HG03175 (cell line): ENCODE results near the gene ANKRD45.
"Not testable (repeated sequence)": the region's sequence is repeated elsewhere in the genome, so short reads cannot be mapped to it uniquely, and the experiment has no call there.

Source experiments
- ATAC-seq: cut with Tn5 transposase; IDR thresholded peaks from one replicate; pipeline ENCODE4 v1.9.1; 2021; ENCODE audit warnings: mild to moderate bottlenecking, moderate library complexity; ENCODE audit not compliant: unreplicated experiment

ANKRD45 gene

DNA sequence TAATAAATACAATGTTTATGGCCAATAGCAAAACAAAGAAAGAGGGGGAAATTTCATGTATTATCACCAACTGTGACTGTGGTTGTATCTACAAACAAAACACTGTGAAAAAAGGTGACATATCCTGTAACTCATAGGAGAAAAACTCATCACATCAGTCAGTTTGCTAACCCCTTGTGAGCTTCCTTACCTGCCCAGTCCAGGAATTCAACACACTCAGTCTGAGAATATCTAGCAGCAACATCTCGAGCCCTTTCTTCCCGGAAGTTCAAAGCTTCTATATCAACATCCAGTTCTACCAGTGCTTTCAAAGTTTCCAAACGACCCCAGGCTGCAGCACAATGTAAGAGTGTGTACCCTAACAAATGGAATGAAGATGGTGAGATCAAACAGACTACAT, 23.0 kb downstream of the ANKRD45 start:
- no peak for ATAC-seq

DNA sequence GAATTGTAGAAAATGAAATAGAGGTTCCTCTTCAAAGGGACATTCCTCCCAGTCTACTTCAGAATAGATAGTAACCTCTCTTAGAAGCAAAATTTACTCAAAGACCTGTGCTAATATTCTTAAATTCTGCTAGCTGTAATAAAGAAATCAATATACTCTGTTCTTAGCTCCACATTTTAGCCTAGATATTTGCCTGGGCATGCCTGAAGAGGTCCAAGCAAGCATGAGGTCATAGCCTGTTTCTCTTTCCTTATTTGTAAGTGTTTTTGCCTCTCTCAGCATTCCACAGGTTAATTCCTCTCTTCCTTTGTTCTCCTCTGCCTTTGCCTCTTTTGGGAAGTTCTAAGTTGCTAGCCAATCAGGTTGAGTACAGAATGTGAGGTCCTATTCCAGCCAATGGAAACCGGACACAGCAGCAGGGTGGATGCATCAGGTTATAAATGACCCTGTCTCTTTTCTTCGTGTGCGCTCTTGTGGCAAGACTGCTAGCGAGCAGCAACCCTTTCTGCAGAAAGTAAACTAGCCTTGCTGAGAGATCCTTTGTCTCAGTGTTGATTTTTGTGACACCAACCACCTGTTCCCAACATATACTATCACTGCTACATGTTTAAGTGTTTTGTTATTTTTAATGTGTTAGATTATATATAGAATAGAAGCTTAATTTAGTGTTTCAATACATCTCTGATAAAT, 27.1 kb downstream of the ANKRD45 start:
- not testable (repeated sequence) for ATAC-seq

GRCh38 chr1:173639102-173639501, 30.5 kb downstream of the ANKRD45 start:
- no peak for ATAC-seq

DNA sequence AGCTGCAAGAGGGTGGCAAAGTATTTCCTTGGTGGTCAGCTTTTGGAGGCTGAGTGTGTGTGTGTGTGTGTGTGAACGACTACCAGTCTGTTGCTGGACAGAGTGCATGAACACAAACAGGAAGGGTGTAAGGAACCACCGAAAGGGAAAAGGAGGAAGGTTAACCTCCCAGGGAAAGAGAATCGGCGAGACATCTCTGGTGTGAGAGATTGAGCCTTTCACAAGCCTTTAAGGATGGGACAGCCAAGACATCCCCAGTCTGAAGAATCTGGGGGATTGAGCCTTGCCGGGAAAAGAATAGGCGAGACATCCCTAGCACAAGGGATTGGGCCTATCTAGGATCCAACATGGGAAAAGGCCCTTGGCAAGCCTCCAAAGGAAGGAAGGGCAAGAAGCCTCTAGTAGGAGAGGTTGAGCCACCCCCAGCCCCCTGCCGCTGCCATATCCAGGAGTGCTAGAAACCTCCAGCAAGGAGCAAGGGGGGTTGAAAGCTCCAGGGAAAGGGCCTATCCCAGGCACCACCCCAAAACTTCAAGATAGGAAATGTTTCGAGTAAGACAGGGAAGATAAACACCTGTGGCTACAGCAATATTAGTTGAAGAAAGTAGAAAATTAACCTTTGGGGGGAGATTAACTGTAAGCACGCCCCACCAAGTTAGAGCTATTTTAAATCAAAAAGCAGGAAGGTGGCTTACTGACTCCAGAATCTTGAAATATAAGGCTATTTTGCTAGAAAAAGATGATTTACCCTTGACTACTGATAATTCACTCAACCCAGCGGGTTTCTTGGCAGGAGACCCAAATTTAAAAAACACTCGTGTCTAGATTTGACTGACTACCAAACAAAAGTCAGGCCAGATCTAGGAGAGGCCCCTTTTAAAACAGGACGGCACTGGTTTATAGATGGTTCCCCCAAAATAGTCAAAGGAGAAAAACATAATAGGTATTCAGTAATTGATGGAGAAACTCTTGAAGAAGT, 31.3 kb downstream of the ANKRD45 start:
- no peak for ATAC-seq

DNA sequence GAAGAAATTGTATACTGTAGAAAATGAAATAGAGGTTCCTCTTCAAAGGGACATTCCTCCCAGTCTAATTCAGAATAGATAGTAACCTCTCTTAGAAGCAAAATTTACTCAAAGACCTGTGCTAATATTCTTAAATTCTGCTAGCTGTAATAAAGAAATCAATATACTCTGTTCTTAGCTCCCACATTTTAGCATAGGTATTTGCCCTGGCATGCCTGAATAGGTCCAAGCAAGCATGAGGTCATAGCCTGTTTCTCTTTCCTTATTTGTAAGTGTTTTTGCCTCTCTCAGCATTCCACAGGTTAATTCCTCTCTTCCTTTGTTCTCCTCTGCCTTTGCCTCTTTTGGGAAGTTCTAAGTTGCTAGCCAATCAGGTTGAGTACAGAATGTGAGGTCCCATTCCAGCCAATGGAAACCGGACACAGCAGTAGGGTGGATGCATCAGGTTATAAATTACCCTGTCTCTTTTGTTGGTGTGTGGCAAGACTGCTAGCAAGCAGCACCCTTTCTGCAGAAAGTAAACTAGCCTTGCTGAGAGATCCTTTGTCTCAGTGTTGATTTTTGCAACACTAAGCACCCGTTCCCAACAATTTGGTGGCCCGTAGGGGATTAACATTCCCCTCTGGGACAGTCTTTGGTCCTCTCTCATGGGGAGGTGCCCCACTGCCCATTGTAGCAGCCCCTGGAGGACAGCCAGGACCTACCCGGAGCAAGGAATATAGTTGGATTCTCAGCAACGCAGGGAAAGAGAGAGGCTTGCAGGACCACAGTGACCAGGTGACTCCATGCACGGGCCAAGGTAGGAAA, 32.2 kb downstream of the ANKRD45 start:
- ATAC-seq = not testable (repeated sequence)

DNA sequence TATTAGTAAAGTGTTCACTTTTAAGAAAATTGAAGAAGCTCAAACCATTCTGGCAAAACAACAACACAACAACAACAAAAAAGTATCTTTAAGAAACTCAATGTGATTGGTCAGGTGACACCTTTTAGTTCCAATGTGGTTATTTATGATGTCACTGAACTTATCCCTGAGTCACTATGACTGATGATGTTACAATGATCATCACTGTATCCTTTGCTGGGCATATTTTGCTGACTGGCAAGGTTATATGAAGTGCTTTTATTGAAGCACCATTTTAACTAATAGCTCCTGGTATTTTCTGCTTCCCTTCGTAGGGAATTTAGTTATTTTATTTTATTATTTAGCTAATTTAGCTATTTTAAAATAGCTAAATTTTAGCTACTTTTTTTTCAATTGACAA, 34.5 kb downstream of the ANKRD45 start, which contains the start of gene TEX50:
TEX50 (plus strand) TSS at position 223 of the 400 bp plus-strand sequence. CDS start 184 bp downstream, outside the sequence.
- no peak for ATAC-seq

GRCh38 chr1:173628888-173629287, 40.8 kb downstream of the ANKRD45 start:
- ATAC-seq = no peak

DNA sequence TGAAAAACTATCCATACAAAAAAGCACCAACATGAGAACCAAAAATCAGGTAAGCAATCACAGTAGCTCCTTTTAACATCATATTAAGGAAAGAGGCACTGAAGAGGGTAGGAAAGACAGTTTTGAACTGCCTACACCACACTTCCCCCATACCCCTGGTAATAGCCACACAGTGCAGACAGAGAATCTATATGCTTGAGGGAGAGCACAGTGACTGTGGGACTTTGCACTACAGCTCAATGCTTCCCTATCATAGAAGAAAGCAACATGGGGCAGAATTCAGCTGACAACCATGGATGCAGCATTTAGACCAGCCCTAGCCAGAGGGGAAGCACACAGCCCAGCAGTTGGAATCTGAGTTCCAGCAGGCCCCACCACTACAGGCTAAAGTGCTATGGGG, 42.4 kb downstream of the ANKRD45 start:
- no peak for ATAC-seq

DNA sequence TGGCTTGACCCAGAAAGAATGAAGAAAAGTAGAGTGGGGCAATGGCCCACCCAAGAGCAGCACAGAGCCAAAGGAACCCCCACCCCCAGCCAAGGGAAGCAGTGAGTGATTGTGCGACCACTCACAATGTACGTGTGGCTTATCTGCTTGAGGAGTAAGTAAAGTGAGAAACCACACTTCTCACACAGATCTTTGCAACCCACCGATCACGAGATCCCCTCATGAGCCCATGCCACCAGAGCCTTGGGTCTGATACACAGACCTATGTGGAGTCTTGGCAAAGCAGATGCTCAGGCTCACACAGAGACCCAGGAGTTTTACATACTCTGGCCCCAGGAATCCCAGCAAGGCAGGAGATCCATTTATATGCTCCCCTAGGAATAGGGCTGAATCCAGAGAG, 52.8 kb downstream of the ANKRD45 start:
- ATAC-seq = no peak

DNA sequence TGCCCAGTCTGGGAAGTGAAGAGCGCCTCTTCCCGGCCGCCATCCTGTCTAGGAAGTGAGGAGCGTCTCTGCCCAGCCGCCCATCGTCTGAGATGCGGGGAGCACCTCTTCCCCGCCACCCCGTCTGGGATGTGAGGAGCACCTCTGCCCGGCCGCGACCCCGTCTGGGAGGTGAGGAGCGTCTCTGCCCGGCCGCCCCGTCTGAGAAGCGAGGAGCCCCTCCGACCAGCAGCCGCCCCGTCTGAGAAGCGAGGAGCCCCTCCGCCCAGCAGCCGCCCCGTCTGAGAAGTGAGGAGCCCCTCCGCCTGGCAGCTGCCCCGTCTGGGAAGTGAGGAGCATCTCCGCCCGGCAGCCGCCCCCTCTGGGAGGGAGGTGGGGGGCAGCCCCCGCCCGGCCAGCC, 56.6 kb downstream of the ANKRD45 start:
- not testable (repeated sequence) for ATAC-seq

GRCh38 chr1:173608503-173609216, 61.0 kb downstream of the ANKRD45 start:
- no peak for ATAC-seq

- ATAC-seq = no peak
Observed at GRCh38 chr1:173603056-173603591, 66.5 kb downstream of the ANKRD45 start, which contains the start of gene SLC9C2. Gene SLC9C2, minus strand, starts transcription at chr1:173603072. Its CDS starts 1,296 bp downstream, at chr1:173601776.

- no peak for ATAC-seq
Observed at GRCh38 chr1:173601588-173601987, 68.1 kb downstream of the ANKRD45 start.

DNA sequence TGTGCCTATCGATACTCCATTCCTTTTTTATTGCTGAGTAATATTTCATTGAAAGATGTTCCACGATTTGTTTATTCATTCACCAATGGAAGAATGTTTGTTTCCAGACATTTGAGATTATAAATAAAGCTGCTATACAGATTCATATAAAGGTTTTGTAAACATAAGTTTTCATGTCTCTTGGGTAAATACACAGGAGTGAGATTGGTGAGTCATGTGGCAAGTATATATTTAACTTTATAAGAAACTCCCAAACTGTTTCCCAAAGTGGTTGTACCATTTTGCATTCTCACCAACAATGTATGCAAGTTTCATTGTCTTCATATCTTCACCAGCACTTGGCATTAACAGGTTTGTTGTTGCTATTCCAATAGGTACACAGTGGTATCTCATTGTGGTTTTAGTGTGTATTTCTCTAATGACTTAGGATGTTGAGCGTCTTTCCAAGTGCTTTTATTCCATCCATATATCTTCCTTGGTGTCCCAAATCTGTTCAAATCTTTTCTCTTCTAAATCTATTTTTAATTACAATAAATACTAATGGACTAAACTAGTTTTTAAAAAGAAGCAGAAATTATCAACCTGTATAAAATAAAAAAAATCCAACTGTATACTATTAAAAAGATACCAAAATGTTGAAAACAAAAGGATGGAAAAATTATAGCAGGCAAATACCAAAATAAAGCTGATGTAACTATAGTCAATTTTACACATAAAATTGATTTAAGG, 73.4 kb downstream of the ANKRD45 start:
- ATAC-seq = no peak

DNA sequence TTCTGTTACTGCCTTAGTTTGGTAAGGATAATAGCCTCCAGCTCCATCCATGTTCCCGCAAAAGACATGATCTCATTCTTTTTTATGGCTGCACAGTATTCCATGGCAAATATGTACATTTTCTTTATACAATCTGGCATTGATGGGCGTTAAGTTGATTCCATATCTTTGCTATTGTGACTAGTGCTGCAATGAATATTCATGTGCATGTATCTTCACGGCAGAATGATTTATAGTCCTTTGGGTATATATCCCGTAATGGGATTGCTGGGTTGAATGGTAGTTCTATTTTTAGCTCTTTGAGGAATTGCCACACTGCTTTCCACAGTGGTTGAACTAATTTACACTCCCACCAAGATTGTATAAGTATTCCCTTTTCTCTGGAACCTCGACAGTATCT, 78.5 kb downstream of the ANKRD45 start:
- not testable (repeated sequence) for ATAC-seq

DNA sequence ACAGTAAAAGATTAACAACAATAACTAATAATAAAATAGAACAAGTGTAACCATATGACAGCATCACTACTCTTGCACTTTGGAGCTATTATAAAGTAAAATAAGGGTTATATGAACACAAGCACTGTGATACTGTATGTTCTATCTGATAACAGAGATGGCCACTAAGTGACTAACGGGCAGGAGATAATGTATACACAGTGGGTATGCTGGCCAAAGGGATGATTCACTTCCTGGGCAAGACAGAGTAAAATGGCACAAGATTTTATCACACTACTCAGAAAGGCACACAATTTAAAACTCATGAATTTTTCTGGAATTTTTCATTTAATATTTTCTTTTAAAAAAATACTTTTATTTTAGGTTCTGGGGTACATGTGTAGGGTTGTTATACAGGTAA, 79.1 kb downstream of the ANKRD45 start:
- ATAC-seq = no peak

GRCh38 chr1:173581383-173582079, 88.1 kb downstream of the ANKRD45 start:
- ATAC-seq = no peak

DNA sequence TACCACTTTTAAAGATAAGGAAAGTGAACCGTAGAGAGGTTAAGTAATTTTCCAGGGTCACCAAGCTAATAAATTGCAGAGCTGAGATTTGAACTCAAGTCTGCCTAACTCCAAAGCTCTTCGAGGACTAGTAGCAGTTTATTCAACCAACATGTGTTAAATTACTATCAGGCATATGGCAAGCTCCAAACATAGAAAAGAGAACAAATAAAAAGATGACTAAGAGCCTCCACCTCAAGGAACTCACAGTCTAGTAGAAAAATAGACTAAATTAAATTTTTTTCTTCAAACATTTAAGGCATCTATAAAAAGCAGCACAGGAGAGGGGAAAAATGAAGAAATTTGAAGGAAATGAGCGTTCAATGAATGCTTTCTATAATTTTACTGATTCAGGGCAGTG, 89.0 kb downstream of the ANKRD45 start:
- ATAC-seq = no peak

- no peak for ATAC-seq
Observed at GRCh38 chr1:173580071-173580470, 89.6 kb downstream of the ANKRD45 start.
